Endometrial microvascular endothelial cells (primary cell): ENCODE results near the gene SNX10. TPM values are rescaled to one million over a fixed set of nuclear protein-coding genes. Genes with fewer than 3 reads are reported as not detected.

ENCODE experiments used
- in situ Hi-C: cut with HindIII; loops from 2 replicates; pipeline ENCODE4 v1.10.0; 2017; ENCODE audit warnings: low sequenced_read_pairs, low pct_unique_long_range_greater_than_20kb; ENCODE audit errors: inconsistent ontology term
- total RNA-seq: library from RNA; depleted of rRNA; stranded (reverse); fragments of >200 nt; gene quantifications from one replicate; pipeline ENCODE4 v1.2.3, GENCODE V29; 2015; ENCODE audit errors: inconsistent ontology term

Gene SNX10
- total RNA-seq, 1 donor from 2014 or later = 2.2 TPM

DNA sequence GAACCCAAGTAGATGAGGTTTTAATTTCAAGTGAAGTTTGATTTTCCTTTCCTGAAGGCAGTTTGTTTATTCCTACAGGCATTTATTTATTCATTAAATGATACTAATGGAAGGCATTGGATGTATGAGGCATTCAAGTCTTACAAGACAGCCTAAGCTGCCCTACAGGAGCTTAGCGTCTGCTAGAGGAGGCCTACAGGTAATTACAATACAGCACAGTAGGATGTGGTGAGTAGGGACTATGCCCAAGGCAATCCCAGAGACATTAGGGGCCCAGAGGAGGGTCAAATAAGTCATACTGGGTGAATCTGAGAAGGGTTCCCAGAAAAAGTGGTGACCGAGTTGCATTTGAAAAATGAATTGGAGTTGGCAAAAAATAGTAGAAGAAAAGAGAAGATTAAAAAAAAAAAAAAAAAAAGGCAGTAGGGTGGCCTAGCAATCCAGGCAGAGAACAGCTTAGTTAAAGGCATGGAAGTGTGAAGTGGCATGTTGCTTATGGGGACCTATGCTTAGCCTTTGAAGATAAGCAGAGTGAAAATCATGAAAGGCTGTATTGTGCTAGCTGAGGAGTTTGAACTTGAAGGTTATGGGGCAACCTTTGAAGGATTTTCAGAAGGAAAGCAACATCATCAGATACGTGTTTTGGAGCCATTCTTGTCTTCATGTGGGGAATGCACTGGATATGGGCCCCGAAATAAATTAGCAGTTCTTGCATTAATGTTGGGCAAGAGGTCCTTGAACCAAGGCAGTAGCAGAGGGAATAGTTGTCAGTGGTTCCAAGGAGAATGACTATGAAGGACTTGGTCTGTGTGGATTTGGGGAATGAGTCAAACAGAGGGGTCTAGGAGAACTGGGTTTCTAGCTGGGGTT lies 65.5 kb downstream of the SNX10 start:
- in situ Hi-C loops = no loop called here

DNA sequence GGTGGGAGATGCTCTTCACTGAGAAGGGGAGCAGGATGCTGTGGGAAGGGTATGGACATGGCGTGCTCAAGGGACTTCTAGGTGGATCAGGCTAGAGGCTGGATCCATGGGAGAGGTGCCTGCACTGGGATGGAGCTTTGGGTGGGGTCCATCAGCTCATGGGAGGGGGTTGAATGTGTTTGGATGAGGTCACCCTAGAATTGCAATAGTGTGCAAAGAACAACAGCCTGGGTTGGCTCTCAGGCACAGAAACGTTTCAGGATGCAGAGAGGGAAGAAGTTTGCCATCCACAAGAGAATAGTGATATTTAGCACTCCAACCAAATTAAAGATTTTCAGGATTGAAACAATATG lies 66.1 kb downstream of the SNX10 start:
- in situ Hi-C loops = no loop called here

DNA sequence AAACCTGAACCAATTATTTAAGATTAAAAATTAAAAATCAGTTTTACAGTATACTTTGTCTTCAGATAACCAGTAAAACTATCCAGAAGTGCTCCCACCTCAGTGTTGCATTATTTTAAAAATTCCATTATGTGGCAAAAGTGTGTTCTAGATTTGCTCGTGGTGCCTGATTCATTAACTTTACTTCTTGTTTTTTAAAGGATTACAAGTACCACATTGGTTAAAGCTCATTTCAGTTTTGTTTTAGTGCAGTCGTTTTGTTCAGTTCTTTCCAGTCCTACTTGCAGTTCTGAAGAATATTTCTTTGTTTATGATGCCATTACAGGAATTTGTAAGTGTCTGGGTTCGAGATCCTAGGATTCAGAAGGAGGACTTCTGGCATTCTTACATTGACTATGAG lies 69.0 kb downstream of the SNX10 start:
- in situ Hi-C loops = no loop called here

DNA sequence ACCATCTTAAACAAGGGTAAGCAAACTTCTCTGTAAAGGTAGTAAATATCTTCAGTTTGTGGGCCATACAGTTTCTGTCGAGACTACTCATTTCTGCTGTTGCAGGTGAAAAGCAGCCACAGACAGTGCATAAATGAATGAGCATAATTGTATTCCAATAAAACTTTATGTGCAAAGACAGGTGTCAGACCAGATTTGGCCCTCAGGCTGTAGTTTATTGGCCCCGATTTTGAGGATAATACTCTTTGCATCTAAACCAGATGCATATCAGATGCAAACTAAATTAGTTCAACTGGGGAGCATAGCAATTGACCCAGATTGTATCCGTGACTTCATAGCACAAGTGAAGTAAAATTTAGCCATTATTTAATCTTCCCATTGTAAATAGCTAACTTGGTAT lies 70.0 kb downstream of the SNX10 start:
- in situ Hi-C loops = no loop called here

DNA sequence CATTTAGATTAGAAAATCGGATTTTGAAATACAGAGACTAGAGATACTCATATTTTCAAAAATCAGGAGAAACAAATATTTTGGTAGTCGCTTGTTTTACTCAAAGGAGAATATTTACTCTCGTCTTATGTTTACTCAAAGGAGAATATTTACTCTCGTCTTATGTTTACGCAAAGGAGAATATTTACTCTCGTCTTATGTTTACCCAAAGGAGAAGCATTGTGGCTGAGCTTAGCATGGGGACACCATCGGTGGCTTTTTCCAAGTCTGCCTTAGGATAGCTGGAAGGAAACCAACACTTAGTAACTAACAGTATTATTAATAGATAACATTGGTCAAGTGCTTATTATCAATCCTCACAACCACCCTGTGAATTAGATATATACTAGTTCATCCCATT lies 71.8 kb downstream of the SNX10 start:
- in situ Hi-C loops = no loop called here

DNA sequence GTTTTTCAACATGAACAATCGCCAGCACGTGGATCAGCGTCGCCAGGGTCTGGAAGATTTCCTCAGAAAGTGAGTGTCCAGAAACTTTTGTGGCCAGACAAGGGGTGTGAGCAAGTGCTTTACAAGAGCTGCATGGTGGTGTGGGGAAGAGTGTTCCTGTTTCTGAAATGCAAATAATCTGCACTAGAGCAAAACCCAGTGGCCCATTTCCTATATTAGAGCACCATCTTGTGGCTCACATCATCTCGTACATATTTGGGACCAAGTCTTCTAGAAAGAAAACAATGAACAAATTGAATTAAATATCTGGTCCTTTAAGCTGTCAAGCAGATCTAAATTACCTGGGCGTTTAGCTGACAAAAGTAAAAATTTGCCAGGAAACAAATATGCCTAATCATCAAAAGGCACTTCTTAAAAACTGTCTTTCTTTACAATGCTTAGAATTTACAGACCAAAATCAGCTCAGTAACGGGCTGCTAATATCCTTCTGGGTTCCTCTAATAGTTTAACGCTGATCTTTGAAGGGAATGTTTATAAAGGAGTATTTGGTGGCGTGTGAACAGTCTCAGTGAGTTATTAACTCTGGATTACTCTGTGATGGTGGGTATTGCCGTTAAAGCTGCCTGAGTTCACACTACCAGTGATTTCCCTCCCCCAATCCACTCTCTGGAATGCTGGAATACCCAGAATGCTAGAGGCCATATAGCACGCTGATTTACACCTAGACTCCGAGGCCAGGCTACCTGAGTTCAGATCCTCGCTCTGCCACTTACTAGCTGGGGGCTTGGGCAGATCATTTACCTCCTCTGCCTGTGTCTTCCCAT lies 73.6 kb downstream of the SNX10 start:
- in situ Hi-C loops = no loop called here

DNA sequence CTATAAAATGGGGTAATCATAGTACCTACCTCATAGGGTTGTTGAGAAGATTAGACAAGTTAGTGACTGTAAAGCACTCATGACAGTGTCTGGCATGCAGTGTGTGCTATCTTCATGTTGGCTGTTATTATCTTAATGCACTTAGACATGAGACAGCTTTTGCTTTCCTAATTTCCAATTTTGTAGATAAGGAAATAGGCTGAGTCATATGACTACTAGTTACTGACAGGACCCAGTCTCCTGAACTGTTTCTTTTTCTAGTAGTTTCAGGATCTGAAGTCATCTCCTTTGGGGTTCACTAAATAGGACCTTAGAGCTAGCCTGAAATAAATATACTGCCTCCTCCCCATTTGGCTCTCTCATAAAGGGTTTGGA lies 74.2 kb downstream of the SNX10 start:
- in situ Hi-C loops = no loop called here

DNA sequence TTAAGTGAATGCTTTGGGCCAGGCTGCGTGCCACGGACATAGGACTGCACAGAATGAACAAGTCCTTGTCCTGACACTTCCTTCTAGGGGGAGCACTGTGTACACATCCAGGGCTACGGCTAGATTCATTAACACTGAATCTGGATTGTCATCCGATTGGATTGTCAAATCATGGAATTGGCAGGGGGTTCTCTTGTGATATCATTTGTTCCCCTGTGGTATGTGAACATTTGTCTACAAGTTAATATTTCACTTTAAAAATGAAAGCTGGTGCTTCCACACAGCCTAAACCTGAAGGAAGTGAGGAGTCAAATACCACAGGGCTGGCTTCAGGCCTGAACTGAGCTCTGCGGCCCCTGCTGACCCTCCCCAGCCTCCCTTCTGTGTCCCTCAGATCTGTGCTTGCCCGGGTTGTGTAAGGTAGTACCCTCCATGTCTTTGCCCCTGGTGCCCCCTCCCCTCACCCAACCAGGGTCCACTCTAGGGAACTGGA lies 75.6 kb downstream of the SNX10 start:
- in situ Hi-C loops = no loop called here

DNA sequence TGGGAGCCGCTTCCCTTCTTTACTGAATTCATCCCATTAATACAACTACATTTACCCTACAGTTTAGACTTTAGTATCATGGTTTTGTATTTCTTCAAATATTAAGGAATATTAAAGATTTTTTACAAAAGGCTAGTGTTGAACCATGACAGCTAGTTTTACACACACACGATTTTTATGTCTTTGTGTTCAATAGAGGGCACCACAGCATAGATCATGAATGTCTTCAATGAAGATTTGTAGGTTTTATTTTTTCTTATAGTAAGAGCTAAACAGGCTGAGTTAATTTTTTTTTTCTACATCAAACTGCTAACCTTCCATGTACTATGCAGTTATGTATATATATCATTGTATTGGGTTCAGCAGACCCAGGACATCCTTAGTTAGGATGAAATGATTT lies 76.9 kb downstream of the SNX10 start:
- in situ Hi-C loops = no loop called here

DNA sequence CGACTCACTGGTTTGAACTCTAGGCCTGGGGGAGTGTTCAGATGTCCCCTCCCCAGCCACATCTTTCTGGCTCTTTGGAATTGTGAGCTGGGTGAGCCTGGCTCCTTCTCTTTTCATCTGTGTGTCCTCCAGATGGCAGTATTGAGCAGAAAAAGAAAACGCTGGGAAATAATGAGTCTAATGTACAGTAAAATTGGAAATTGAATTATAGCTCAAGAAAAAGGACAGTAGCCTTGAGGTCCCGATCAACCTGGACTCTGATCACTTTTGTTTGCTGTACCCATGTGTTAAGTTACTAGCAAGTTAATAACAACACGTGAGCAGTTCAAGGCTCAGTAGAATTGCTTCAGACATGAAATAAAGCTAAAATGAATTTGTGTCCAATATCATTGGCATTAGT lies 77.9 kb downstream of the SNX10 start:
- in situ Hi-C loops = no loop called here

DNA sequence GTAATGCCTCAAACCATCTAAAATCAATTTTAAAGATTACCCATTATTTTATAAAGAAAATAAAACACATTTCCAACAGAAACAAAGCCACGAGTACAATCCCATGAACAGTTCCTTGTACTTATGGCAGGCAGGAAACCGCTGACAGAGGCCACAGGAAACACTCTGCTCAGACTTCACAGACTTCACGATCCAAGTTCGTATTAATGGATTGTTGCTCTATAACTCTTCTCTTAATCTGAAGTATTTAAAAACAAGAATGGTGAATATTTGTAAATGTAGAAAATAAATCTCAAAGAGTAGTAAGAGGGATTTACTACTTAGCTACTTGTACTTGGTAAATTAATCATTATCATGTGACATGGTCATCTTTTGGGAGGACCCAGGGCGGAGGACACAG lies 78.3 kb downstream of the SNX10 start:
- in situ Hi-C loops = loop anchor here (10.0 kb wide), 1 partner anchor 175 kb away; no protein-coding TSS in a partner anchor

DNA sequence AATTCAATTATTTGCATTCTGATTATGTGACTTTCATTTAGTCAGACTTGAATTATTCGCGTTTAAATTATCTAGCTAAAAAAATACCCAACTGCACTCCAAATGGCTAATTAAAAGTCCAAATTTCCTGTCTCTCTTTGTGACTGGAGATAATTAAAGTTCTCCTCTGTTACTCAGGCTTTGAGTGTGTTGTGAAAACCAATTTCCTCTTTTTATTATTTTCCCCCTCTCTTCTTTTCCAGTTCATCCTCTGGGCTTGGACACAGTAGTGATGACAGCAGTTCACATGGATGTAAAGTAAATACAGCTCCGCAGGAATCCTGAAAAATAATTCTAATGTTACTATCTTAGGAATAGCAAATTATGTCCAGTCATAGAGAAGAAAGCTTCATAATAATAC lies 80.6 kb downstream of the SNX10 start:
- in situ Hi-C loops = loop anchor here (10.0 kb wide), 1 partner anchor 177 kb away; no protein-coding TSS in a partner anchor

DNA sequence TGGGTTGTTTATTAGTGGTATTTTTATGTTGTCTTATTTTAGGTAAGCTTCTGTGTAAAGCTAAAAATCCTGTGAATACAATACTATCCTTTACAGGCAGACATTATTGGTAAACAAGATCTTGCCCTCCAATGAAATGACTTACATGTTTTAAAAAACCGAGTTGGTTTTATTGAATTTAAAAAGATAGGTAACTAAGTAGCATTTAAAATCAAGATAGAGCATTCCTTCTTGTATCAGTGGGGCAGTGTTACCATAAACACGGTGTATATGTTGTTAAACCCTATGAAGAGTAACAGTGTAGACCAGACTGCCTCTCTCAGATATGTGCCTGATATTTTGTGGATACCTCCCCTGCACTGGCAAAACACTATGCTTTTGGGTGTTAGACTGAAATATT lies 81.0 kb downstream of the SNX10 start:
- in situ Hi-C loops = loop anchor here (10.0 kb wide), 1 partner anchor 178 kb away; no protein-coding TSS in a partner anchor

DNA sequence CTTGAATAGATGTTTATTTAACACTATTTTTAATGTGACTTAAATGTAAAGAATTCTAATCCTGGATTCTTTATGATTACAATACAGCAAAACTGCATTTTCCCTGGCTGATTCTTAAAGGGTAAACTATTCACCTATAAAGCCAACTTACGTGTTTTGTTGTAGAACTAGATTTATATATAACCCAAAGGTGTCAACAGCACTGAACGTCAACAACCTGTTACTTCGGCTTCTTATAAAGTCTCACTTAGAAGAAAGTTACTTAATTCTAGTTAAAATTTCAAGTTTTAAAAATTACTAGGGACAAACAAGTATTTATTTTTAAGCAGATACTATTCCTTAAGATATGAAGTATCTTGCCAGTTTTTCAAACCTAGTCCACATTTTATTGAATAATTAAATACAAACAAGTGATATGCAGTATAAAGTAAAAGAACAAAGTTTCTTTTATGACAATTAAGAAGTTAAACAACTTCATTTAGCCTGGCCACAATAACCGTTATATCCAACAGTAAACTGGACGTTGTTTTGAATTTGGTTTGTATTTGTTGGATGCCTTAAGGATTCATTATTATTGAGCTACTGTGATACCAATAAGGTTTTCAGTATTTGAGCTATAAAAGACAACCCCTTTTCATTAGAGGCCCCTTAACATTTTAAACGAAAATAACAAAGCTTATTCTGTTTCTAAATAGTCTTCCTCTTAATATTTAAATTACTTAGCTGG lies 83.1 kb downstream of the SNX10 start:
- in situ Hi-C loops = loop anchor here (10.0 kb wide), 1 partner anchor 180 kb away; no protein-coding TSS in a partner anchor

DNA sequence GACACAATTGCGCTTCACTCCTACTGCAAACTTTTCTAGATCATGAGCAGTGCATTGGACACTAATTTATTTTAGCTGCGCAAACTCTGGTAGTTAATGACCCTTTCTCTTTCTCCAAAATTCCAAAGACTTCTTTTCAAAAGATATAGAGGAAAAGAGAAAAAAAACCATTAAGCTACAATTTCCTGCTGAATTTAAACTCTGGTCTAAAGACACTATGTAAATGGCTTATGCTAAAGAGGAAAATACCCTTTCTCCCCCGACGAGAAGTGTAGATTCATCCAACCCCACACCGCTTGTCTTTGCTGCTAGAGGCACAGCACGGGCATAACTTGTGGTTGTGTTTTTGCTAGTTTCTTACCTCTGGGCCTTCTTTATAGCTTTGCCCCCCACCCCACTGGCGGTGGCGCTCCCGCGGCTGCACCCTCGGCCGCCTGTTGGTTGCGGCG lies 84.1 kb downstream of the SNX10 start:
- in situ Hi-C loops = loop anchor here (10.0 kb wide), 1 partner anchor 181 kb away; no protein-coding TSS in a partner anchor

DNA sequence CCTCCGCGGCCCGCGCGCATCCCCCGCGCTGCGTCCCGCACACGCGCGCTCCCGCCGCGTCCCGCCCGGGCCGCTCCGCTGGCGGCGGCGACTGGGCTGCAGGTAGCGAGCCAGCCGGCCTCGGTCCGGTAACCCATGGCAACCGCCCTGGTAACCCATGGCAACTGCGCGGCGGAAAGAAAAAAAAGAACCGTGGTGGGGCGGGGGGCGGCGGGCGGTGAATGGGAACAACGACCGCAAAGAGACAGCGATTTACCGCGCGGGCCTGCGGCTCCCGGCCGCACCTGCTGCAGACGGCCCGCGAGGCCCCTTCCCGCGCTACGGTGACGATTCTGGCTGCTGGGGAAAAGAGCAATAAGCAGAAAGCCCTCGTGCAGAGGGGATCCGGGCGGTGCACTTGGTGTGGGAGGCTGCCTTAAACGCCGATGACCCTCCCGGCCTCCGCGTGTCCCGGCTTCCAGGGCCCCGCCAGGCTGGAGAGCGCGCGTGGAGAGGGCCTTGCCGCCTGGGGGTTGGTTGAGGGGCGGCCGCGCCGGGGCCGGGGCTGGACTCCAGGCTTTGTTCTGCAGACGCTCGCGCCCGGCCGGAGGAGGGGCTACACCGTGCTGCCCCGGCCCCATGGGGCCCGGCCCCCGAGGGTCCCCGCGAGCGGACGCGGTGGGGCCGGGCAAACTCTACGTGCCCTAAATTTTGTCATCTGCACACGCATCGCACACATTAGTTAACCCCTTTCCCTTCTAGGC lies 84.7 kb downstream of the SNX10 start:
- in situ Hi-C loops = loop anchor here (10.0 kb wide), 1 partner anchor 182 kb away; no protein-coding TSS in a partner anchor

DNA sequence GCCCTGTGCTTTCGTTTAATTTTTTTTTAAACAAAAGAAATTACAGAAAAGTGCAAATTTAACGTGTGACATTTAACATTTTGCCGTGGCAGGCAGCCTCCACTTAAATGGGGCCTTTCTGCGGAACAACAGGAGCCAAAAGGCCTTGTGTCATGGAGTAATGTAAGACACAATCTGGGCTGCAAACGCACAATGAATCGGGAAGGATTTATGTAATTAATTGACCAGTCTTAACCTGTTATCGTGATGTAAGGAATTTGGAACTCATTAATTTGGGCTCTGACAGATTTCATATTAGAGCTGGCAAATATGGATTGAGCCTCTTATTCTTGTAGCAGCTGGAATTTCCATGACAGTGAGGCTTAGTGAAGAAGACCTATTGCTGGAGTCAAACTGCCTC lies 86.4 kb downstream of the SNX10 start:
- in situ Hi-C loops = loop anchor here (10.0 kb wide), 1 partner anchor 183 kb away; no protein-coding TSS in a partner anchor

DNA sequence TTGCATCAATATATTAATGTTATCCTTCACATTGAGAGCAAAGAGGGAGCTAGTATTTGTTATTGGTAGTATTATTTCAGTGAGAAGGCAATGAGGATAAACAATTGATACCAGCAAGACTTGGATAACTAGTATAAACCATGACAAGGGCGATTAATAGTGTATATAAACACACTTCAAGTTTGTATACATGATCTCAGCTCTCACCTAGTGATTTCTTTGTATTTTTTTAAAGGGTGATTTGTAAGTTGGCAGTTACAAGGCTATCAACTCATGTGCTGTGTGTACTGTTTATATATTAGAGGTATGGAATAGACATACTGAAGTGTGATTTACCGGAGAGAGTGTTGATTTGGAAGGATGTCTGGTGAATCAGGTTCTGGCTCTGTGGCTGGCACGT lies 88.0 kb downstream of the SNX10 start:
- in situ Hi-C loops = loop anchor here (10.0 kb wide), 1 partner anchor 185 kb away; no protein-coding TSS in a partner anchor
